HL-60 (cell line): Measurements from ENCODE around the gene SOAT2.

ENCODE experiments used
- CTCF ChIP-seq: IDR thresholded peaks from one replicate; pipeline ENCODE4 v1.5.1; 2011; ENCODE audit warnings: low read length, control low read depth, inconsistent platforms; ENCODE audit not compliant: insufficient read depth
- GABPA ChIP-seq: IDR thresholded peaks from 2 replicates; pipeline ENCODE4 v1.6.1; 2012; ENCODE audit warnings: low read depth
- POLR2AphosphoS5 ChIP-seq: IDR thresholded peaks from 2 replicates; pipeline ENCODE4 v1.6.1; 2012; ENCODE audit warnings: low read depth

- no peak for TF ChIP-seq CTCF
- no peak for TF ChIP-seq GABPA
- peak; percentile 43; the same call in 1 of the 2 replicates for TF ChIP-seq POLR2AphosphoS5
Observed at GRCh38 chr12:53062011-53062961, 41.0 kb upstream of the SOAT2 start.
